ENCODE results near the gene GRWD1. TPM values are rescaled to one million over a fixed set of nuclear protein-coding genes. Genes with fewer than 3 reads are reported as not detected.

GRWD1 gene
- total RNA-seq, 1 experiment from 2014 or later: 56.7 TPM

DNA sequence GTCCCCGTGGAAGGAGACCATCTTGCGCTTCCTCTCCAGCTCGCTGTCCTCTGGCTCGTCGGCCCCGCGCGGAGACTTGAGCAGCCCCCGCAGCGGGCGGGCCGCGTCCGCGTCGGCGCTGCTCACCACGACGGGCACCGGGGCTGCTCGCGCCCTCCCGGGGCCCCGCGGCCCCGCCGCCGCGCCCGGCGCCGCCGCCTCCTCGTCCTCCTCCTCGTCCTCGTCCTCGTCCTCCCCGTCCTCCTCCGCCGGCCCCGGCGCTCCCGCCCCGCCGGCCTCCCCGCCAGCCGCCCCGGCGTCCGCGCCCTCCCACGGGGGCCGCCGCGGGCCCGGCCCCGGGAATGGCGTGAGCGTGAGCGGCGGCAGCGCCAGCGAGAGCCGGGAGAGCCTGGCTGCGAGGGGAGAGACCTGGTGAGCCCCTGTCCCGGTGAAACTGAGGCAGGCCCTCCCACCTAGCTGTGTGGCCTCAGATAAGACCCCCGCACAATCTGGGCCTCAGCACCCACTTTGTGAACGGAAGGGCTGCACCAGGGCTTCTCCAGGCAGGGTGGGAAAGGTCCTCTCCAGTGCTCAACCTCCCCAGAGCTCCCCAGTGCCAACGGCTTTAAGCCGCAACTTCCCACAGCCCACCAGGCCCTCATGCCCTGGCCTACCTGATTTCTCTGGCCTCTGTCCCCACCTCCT is 48.1 kb downstream of the GRWD1 start:
- ChIA-PET CTCF (interaction anchor here (0.5 to 1.6 kb wide), 5 partner anchors 12 to 94 kb away, joined by 3 to 11 read pairs (median 7); no protein-coding TSS in a partner anchor), POLR2A (interaction anchor here (0.5 to 0.7 kb wide), 5 partner anchors 20 to 409 kb away, joined by 3 to 5 read pairs (median 4); no protein-coding TSS in a partner anchor)
- intact Hi-C loops (cut with micrococcal nuclease; ENCODE audit: unreplicated experiment) (no loop called here), in situ Hi-C loops (cut with HindIII; ENCODE audit: low pct_unique_long_range_greater_than_20kb, low sequenced_read_pairs) (no loop called here)
- H3K36me3 ChIP-seq (ENCODE audit: control insufficient read depth, insufficient read depth, low read length): no peaks in the 10 kb centered on the region
- TF ChIP-seq TCF7L2 (IDR thresholded peaks at IDR 0.05; ENCODE audit: low read depth, low read length) (no peak), POLR2AphosphoS5 (IDR thresholded peaks at IDR 0.05; ENCODE audit: low read depth, low read length) (no peak), SIN3A (IDR thresholded peaks at IDR 0.05; ENCODE audit: borderline replicate concordance, insufficient read depth, low read depth, low read length) (no peak)
- TF ChIP-seq, protein P1, sequence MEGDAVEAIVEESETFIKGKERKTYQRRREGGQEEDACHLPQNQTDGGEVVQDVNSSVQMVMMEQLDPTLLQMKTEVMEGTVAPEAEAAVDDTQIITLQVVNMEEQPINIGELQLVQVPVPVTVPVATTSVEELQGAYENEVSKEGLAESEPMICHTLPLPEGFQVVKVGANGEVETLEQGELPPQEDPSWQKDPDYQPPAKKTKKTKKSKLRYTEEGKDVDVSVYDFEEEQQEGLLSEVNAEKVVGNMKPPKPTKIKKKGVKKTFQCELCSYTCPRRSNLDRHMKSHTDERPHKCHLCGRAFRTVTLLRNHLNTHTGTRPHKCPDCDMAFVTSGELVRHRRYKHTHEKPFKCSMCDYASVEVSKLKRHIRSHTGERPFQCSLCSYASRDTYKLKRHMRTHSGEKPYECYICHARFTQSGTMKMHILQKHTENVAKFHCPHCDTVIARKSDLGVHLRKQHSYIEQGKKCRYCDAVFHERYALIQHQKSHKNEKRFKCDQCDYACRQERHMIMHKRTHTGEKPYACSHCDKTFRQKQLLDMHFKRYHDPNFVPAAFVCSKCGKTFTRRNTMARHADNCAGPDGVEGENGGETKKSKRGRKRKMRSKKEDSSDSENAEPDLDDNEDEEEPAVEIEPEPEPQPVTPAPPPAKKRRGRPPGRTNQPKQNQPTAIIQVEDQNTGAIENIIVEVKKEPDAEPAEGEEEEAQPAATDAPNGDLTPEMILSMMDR (IDR thresholded peaks at IDR 0.05): no peak
- TF ChIP-seq, protein P2, sequence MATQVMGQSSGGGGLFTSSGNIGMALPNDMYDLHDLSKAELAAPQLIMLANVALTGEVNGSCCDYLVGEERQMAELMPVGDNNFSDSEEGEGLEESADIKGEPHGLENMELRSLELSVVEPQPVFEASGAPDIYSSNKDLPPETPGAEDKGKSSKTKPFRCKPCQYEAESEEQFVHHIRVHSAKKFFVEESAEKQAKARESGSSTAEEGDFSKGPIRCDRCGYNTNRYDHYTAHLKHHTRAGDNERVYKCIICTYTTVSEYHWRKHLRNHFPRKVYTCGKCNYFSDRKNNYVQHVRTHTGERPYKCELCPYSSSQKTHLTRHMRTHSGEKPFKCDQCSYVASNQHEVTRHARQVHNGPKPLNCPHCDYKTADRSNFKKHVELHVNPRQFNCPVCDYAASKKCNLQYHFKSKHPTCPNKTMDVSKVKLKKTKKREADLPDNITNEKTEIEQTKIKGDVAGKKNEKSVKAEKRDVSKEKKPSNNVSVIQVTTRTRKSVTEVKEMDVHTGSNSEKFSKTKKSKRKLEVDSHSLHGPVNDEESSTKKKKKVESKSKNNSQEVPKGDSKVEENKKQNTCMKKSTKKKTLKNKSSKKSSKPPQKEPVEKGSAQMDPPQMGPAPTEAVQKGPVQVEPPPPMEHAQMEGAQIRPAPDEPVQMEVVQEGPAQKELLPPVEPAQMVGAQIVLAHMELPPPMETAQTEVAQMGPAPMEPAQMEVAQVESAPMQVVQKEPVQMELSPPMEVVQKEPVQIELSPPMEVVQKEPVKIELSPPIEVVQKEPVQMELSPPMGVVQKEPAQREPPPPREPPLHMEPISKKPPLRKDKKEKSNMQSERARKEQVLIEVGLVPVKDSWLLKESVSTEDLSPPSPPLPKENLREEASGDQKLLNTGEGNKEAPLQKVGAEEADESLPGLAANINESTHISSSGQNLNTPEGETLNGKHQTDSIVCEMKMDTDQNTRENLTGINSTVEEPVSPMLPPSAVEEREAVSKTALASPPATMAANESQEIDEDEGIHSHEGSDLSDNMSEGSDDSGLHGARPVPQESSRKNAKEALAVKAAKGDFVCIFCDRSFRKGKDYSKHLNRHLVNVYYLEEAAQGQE (IDR thresholded peaks at IDR 0.05; ENCODE audit: insufficient read depth in 1 of 2, low read depth in 2 of 2, low read length in 1 of 2): no peak
- ATAC-seq: peak; percentile 4; the same call in 1 of the 2 replicates
- DNase-seq (ENCODE audit: low read depth, low spot score): no peak
- H3K4me1 ChIP-seq (ENCODE audit: control insufficient read depth, insufficient read depth, low read length): peaks cover 13% of the 10 kb centered on the region
- no peaks in the 10 kb centered on the region for H3K27me3 ChIP-seq (ENCODE audit: control insufficient read depth, insufficient read depth, low read length)
- H3K4me3 ChIP-seq (ENCODE audit: low read depth in 2 of 2, low read length in 2 of 2): peak overlapping the region; percentile 41 to 50
- H3K27ac ChIP-seq (ENCODE audit: low read length): peak overlapping the region; percentile 54
- BruUV-seq (replicated peaks): no TSS peak
- no peaks in the 10 kb centered on the region for H3K9me3 ChIP-seq (ENCODE audit: control insufficient read depth, insufficient read depth, low read depth, low read length)

DNA sequence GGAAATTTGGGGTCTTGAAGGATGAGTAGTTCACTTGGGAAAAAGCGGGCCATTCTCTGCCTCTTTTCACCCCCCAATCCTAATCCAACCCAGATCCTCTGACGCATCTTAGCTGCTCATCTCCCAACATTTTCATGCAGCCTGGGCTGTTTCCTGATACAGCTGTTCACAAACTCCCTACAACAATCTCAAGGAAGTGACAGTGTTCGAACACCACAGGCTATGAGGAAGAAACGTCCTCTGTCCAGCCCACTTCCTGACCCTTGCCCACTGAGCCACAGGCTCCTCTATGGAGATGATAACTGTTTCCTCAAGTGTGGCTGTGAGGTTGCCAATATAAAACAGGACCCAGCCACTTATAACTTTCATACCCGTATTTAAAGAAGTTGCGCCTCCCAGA is 49.6 kb downstream of the GRWD1 start:
- Histone ChIP-seq H3K4me1 (ENCODE audit: control insufficient read depth, insufficient read depth, low read length) (peaks cover 7% of the 10 kb centered on the region), H3K36me3 (ENCODE audit: control insufficient read depth, insufficient read depth, low read length) (no peaks in the 10 kb centered on the region), H3K27ac (ENCODE audit: low read length) (no peak overlapping the region; the same call in 1 of the 2 replicates), H3K4me3 (ENCODE audit: low read depth in 2 of 2, low read length in 2 of 2) (no peak overlapping the region), H3K27me3 (ENCODE audit: control insufficient read depth, insufficient read depth, low read length) (no peaks in the 10 kb centered on the region), H3K9me3 (ENCODE audit: control insufficient read depth, insufficient read depth, low read depth, low read length) (no peaks in the 10 kb centered on the region)
- ChIA-PET POLR2A (no interaction called here), CTCF (no interaction called here)
- TSS peak; percentile 82 for BruUV-seq (replicated peaks)
- TF ChIP-seq, protein P2 (IDR thresholded peaks at IDR 0.05; ENCODE audit: insufficient read depth in 1 of 2, low read depth in 2 of 2, low read length in 1 of 2): no peak
- TF ChIP-seq TCF7L2 (IDR thresholded peaks at IDR 0.05; ENCODE audit: low read depth, low read length) (no peak), POLR2AphosphoS5 (IDR thresholded peaks at IDR 0.05; ENCODE audit: low read depth, low read length) (no peak), SIN3A (IDR thresholded peaks at IDR 0.05; ENCODE audit: borderline replicate concordance, insufficient read depth, low read depth, low read length) (no peak)
- TF ChIP-seq, protein P1 (IDR thresholded peaks at IDR 0.05): no peak
- no peak for ATAC-seq
- intact Hi-C loops (cut with micrococcal nuclease; ENCODE audit: unreplicated experiment) (no loop called here), in situ Hi-C loops (cut with HindIII; ENCODE audit: low pct_unique_long_range_greater_than_20kb, low sequenced_read_pairs) (no loop called here)
- DNase-seq (ENCODE audit: low read depth, low spot score): no peak
